ENCODE results near the gene CAMK1D.

GRCh38 chr10:12687996-12688395, 338.6 kb downstream of the CAMK1D start:
- TF ChIP-seq CTCF (IDR thresholded peaks at IDR 0.05; ENCODE audit: low read depth, low read length) (no peak), POLR2A (IDR thresholded peaks at IDR 0.05; ENCODE audit: extremely low read depth, insufficient read length) (no peak)

Measured in NB4 (cell line).